K562 (cell line): Measurements from ENCODE around the gene FOXS1. TPM values are rescaled to one million over a fixed set of nuclear protein-coding genes. Genes with fewer than 3 reads are reported as not detected.
A peak's percentile ranks its signal among the peaks of the same experiment; 100 is the strongest.

Source experiments
- CHD1 ChIP-seq: fragments of 200-600 bp; sonication (generic); IDR thresholded peaks from one replicate; pipeline ENCODE4 v1.6.1; 2012; ENCODE audit warnings: mild to moderate bottlenecking, moderate library complexity, low read length, inconsistent platforms
- EZH2 ChIP-seq: IDR thresholded peaks from 2 replicates; pipeline ENCODE4 v1.6.1; 2012; ENCODE audit warnings: low read depth, mild to moderate bottlenecking, inconsistent platforms, low read length, borderline replicate concordance
- JUND ChIP-seq, 2 experiments: IDR thresholded peaks; 2 replicates in 1 of 2; 3 replicates in 1 of 2; pipeline ENCODE4 v1.6.1; 2011; ENCODE audit warnings: borderline replicate concordance in 2 of 2, low read depth in 2 of 2, low read length in 2 of 2, improper control_type of control experiment in 1 of 2, missing biosample characterization in 1 of 2, missing genetic modification characterization in 1 of 2, missing genetic modification reagents in 1 of 2
- MAZ ChIP-seq, 2 experiments: fragments of 450-650 bp in 1 of 2; sonication (generic) in 1 of 2; formaldehyde crosslinking; IDR thresholded peaks in 1 of 2; conservative IDR thresholded peaks in 1 of 2; 2 replicates each; pipeline versions ENCODE4 v1.4.0 to v1.5.0; 2020; ENCODE audit warnings: mild to moderate bottlenecking in 1 of 2, missing genetic modification reagents in 1 of 2
- NEUROD1 ChIP-seq: fragments of 150-350 bp; IDR thresholded peaks from 2 replicates; pipeline ENCODE4 v1.6.1; 2014; ENCODE audit warnings: borderline replicate concordance, low read length, low read depth; ENCODE audit not compliant: partially characterized antibody
- PPARD ChIP-seq: fragments of 250-450 bp; sonication (Bioruptor Pico); IDR thresholded peaks from 2 replicates; pipeline ENCODE4 v1.8.0; 2022; ENCODE audit warnings: inconsistent platforms, mild to moderate bottlenecking, moderate library complexity
- SP2 ChIP-seq: IDR thresholded peaks from 2 replicates; pipeline ENCODE4 v1.6.1; 2011; ENCODE audit warnings: mild to moderate bottlenecking, low read depth, low read length, moderate library complexity; ENCODE audit not compliant: poor library complexity, severe bottlenecking; ENCODE audit errors: extremely low read depth
- ZNF77 ChIP-seq: fragments of 250-450 bp; sonication (Bioruptor Pico); IDR thresholded peaks from 2 replicates; pipeline ENCODE4 v1.5.0; 2020
- polyA plus RNA-seq, 8 experiments: library from polyadenylated mRNA; depleted of rRNA in 4 of 8; stranded (reverse) in 5 of 8; unstranded in 3 of 8; fragments of >200 nt; fragmentation: Nextera tagmentation in 2 of 8; fragmentation: Illumina TruSeq in 1 of 8; extraction: Ambion mirVana in 2 of 8; extraction: Trizol in 1 of 8; gene quantifications; 2 replicates each; pipeline versions ENCODE4 v1.2.1 to v1.2.3, GENCODE V29; 2011 to 2014; ENCODE audit warnings: inconsistent platforms in 1 of 8, missing spikeins in 1 of 8
- total RNA-seq, 7 experiments: library from RNA; depleted of rRNA in 6 of 7; stranded (reverse); fragments of >200 nt in 6 of 7; fragmentation: Illumina TruSeq in 2 of 7; extraction: Trizol in 2 of 7; gene quantifications; 2 replicates each; pipeline versions ENCODE4 v1.2.1 to v1.2.3, GENCODE V29; 2011 to 2021; ENCODE audit warnings: low replicate concordance in 1 of 7
- TF ChIP-seq, protein P1 (sequence below): fragments of 450-650 bp; IDR thresholded peaks from 2 replicates; pipeline ENCODE4 v1.6.1; 2016; ENCODE audit warnings: mild to moderate bottlenecking, moderate library complexity
- TF ChIP-seq, protein P2 (sequence below): IDR thresholded peaks from 3 replicates; pipeline ENCODE4 v1.6.1; 2011; ENCODE audit warnings: borderline replicate concordance, mild to moderate bottlenecking, moderate library complexity; ENCODE audit not compliant: insufficient read length; ENCODE audit errors: extremely low read depth

Gene FOXS1
- total and polyA plus RNA-seq, 9 of the 15 experiments (the other 6 are each of a cell fraction or from before 2014, with no cell fraction given), result not detected

GRCh38 chr20:31835977-31836852 is 9.2 kb downstream of the FOXS1 start (continued):
- TF ChIP-seq, protein P1, sequence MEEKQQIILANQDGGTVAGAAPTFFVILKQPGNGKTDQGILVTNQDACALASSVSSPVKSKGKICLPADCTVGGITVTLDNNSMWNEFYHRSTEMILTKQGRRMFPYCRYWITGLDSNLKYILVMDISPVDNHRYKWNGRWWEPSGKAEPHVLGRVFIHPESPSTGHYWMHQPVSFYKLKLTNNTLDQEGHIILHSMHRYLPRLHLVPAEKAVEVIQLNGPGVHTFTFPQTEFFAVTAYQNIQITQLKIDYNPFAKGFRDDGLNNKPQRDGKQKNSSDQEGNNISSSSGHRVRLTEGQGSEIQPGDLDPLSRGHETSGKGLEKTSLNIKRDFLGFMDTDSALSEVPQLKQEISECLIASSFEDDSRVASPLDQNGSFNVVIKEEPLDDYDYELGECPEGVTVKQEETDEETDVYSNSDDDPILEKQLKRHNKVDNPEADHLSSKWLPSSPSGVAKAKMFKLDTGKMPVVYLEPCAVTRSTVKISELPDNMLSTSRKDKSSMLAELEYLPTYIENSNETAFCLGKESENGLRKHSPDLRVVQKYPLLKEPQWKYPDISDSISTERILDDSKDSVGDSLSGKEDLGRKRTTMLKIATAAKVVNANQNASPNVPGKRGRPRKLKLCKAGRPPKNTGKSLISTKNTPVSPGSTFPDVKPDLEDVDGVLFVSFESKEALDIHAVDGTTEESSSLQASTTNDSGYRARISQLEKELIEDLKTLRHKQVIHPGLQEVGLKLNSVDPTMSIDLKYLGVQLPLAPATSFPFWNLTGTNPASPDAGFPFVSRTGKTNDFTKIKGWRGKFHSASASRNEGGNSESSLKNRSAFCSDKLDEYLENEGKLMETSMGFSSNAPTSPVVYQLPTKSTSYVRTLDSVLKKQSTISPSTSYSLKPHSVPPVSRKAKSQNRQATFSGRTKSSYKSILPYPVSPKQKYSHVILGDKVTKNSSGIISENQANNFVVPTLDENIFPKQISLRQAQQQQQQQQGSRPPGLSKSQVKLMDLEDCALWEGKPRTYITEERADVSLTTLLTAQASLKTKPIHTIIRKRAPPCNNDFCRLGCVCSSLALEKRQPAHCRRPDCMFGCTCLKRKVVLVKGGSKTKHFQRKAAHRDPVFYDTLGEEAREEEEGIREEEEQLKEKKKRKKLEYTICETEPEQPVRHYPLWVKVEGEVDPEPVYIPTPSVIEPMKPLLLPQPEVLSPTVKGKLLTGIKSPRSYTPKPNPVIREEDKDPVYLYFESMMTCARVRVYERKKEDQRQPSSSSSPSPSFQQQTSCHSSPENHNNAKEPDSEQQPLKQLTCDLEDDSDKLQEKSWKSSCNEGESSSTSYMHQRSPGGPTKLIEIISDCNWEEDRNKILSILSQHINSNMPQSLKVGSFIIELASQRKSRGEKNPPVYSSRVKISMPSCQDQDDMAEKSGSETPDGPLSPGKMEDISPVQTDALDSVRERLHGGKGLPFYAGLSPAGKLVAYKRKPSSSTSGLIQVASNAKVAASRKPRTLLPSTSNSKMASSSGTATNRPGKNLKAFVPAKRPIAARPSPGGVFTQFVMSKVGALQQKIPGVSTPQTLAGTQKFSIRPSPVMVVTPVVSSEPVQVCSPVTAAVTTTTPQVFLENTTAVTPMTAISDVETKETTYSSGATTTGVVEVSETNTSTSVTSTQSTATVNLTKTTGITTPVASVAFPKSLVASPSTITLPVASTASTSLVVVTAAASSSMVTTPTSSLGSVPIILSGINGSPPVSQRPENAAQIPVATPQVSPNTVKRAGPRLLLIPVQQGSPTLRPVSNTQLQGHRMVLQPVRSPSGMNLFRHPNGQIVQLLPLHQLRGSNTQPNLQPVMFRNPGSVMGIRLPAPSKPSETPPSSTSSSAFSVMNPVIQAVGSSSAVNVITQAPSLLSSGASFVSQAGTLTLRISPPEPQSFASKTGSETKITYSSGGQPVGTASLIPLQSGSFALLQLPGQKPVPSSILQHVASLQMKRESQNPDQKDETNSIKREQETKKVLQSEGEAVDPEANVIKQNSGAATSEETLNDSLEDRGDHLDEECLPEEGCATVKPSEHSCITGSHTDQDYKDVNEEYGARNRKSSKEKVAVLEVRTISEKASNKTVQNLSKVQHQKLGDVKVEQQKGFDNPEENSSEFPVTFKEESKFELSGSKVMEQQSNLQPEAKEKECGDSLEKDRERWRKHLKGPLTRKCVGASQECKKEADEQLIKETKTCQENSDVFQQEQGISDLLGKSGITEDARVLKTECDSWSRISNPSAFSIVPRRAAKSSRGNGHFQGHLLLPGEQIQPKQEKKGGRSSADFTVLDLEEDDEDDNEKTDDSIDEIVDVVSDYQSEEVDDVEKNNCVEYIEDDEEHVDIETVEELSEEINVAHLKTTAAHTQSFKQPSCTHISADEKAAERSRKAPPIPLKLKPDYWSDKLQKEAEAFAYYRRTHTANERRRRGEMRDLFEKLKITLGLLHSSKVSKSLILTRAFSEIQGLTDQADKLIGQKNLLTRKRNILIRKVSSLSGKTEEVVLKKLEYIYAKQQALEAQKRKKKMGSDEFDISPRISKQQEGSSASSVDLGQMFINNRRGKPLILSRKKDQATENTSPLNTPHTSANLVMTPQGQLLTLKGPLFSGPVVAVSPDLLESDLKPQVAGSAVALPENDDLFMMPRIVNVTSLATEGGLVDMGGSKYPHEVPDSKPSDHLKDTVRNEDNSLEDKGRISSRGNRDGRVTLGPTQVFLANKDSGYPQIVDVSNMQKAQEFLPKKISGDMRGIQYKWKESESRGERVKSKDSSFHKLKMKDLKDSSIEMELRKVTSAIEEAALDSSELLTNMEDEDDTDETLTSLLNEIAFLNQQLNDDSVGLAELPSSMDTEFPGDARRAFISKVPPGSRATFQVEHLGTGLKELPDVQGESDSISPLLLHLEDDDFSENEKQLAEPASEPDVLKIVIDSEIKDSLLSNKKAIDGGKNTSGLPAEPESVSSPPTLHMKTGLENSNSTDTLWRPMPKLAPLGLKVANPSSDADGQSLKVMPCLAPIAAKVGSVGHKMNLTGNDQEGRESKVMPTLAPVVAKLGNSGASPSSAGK, result no peak
- TF ChIP-seq MAZ (CRISPR knock-in tag; conservative IDR thresholded peaks at IDR 0.05 in 1 of 2, IDR thresholded peaks at IDR 0.05 in 1 of 2) (peak; percentile 84 to 96), JUND (IDR thresholded peaks at IDR 0.05; ENCODE audit: borderline replicate concordance, low read depth, low read length) (peak; percentile 100), JUND (tag; IDR thresholded peaks at IDR 0.05; ENCODE audit: borderline replicate concordance, low read depth, low read length) (peak; percentile 99), CHD1 (no peak), NEUROD1 (peak; percentile 76), EZH2 (no peak), ZNF77 (CRISPR knock-in tag) (no peak), PPARD (CRISPR knock-in tag) (no peak), SP2 (no peak)
- TF ChIP-seq, protein P2, sequence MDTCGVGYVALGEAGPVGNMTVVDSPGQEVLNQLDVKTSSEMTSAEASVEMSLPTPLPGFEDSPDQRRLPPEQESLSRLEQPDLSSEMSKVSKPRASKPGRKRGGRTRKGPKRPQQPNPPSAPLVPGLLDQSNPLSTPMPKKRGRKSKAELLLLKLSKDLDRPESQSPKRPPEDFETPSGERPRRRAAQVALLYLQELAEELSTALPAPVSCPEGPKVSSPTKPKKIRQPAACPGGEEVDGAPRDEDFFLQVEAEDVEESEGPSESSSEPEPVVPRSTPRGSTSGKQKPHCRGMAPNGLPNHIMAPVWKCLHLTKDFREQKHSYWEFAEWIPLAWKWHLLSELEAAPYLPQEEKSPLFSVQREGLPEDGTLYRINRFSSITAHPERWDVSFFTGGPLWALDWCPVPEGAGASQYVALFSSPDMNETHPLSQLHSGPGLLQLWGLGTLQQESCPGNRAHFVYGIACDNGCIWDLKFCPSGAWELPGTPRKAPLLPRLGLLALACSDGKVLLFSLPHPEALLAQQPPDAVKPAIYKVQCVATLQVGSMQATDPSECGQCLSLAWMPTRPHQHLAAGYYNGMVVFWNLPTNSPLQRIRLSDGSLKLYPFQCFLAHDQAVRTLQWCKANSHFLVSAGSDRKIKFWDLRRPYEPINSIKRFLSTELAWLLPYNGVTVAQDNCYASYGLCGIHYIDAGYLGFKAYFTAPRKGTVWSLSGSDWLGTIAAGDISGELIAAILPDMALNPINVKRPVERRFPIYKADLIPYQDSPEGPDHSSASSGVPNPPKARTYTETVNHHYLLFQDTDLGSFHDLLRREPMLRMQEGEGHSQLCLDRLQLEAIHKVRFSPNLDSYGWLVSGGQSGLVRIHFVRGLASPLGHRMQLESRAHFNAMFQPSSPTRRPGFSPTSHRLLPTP, result no peak
